Skeletal muscle tissue (tissue), 4 donors: ENCODE data around the gene DSCAM. TPM values are rescaled to one million over a fixed set of nuclear protein-coding genes. Genes with fewer than 3 reads are reported as not detected.

Experiments
- H3K27ac ChIP-seq: one replicate; pipeline ENCODE4 v1.7.0; 2013; ENCODE audit warnings: mild to moderate bottlenecking, low read depth, low read length, inconsistent platforms
- H3K27me3 ChIP-seq, 3 donors: one replicate each; pipeline ENCODE4 v1.7.0; 2013; ENCODE audit warnings: low read length in 3 of 3; ENCODE audit not compliant: control insufficient read depth in 3 of 3, insufficient read depth in 3 of 3
- H3K36me3 ChIP-seq, 3 donors: one replicate each; pipeline ENCODE4 v1.7.0; 2013; ENCODE audit warnings: low read length in 3 of 3; ENCODE audit not compliant: control insufficient read depth in 3 of 3, insufficient read depth in 3 of 3
- H3K4me1 ChIP-seq, 3 donors: one replicate each; pipeline ENCODE4 v1.7.0; 2013; ENCODE audit warnings: low read length in 3 of 3, mild to moderate bottlenecking in 3 of 3; ENCODE audit not compliant: control insufficient read depth in 3 of 3, insufficient read depth in 3 of 3
- H3K4me3 ChIP-seq, 3 donors: one replicate each; pipeline ENCODE4 v1.7.0; 2013; ENCODE audit warnings: low read length in 3 of 3
- H3K9ac ChIP-seq, 3 donors: one replicate each; pipeline ENCODE4 v1.7.0; 2013; ENCODE audit warnings: low read length in 3 of 3, mild to moderate bottlenecking in 3 of 3, moderate library complexity in 2 of 3, low read depth in 1 of 3
- H3K9me3 ChIP-seq, 3 donors: one replicate each; pipeline ENCODE4 v1.7.0; 2013; ENCODE audit warnings: low read length in 3 of 3; ENCODE audit not compliant: control insufficient read depth in 3 of 3
- total RNA-seq: library from RNA; depleted of rRNA; stranded (reverse); fragments of >200 nt; gene quantifications from one replicate; pipeline ENCODE4 v1.2.3, GENCODE V29; 2014
- donor health status: Osteomylitis.

Gene DSCAM
- total RNA-seq, 1 donor from 2014 or later: 0.52 TPM

- Histone ChIP-seq H3K36me3 (no peaks in the 10 kb centered on the region), H3K9ac (no peak overlapping the region), H3K9me3 (no peaks in the 10 kb centered on the region), H3K4me3 (no peak overlapping the region), H3K27me3 (no peaks in the 10 kb centered on the region), H3K27ac (no peak overlapping the region), H3K4me1 (no peaks in the 10 kb centered on the region)
Observed at GRCh38 chr21:40613546-40614030, 233.4 kb downstream of the DSCAM start.

- H3K27me3 ChIP-seq: no peaks in the 10 kb centered on the region
- H3K4me1 ChIP-seq: no peaks in the 10 kb centered on the region
Observed at GRCh38 chr21:40610345-40610744, 236.6 kb downstream of the DSCAM start.

GRCh38 chr21:40606341-40606740, 240.6 kb downstream of the DSCAM start:
- Histone ChIP-seq H3K9me3 (no peaks in the 10 kb centered on the region), H3K36me3 (no peaks in the 10 kb centered on the region), H3K4me1 (no peaks in the 10 kb centered on the region), H3K27ac (no peak overlapping the region), H3K4me3 (no peak overlapping the region), H3K9ac (no peak overlapping the region), H3K27me3 (no peaks in the 10 kb centered on the region)

More at GRCh38 chr21:40610345-40610744, 236.6 kb downstream of the DSCAM start:
- no peak overlapping the region for H3K27ac ChIP-seq
- no peak overlapping the region for H3K9ac ChIP-seq
- H3K9me3 ChIP-seq: no peaks in the 10 kb centered on the region
- no peak overlapping the region for H3K4me3 ChIP-seq
- H3K36me3 ChIP-seq: no peaks in the 10 kb centered on the region

GRCh38 chr21:40605094-40605493, 241.9 kb downstream of the DSCAM start:
- H3K27me3 ChIP-seq: no peaks in the 10 kb centered on the region
- H3K4me3 ChIP-seq: no peak overlapping the region
- no peaks in the 10 kb centered on the region for H3K9me3 ChIP-seq
- H3K36me3 ChIP-seq: no peaks in the 10 kb centered on the region
- no peak overlapping the region for H3K27ac ChIP-seq
- H3K4me1 ChIP-seq: no peaks in the 10 kb centered on the region
- no peak overlapping the region for H3K9ac ChIP-seq

- Histone ChIP-seq H3K9me3 (no peaks in the 10 kb centered on the region), H3K36me3 (no peaks in the 10 kb centered on the region), H3K4me1 (no peaks in the 10 kb centered on the region), H3K27ac (no peak overlapping the region), H3K9ac (no peak overlapping the region), H3K27me3 (no peaks in the 10 kb centered on the region), H3K4me3 (no peak overlapping the region)
Observed at GRCh38 chr21:40603774-40604173, 243.2 kb downstream of the DSCAM start.

GRCh38 chr21:40602080-40602479, 244.9 kb downstream of the DSCAM start:
- H3K4me1 ChIP-seq: no peaks in the 10 kb centered on the region
- no peak overlapping the region for H3K4me3 ChIP-seq
- H3K27me3 ChIP-seq: no peaks in the 10 kb centered on the region
- no peak overlapping the region for H3K27ac ChIP-seq
- H3K36me3 ChIP-seq: no peaks in the 10 kb centered on the region
- no peaks in the 10 kb centered on the region for H3K9me3 ChIP-seq
- H3K9ac ChIP-seq: no peak overlapping the region

- H3K36me3 ChIP-seq: no peaks in the 10 kb centered on the region
Observed at GRCh38 chr21:40595806-40596205, 251.2 kb downstream of the DSCAM start.

GRCh38 chr21:40587736-40588346, 259.1 kb downstream of the DSCAM start:
- no peaks in the 10 kb centered on the region for H3K9me3 ChIP-seq
- H3K27me3 ChIP-seq: no peaks in the 10 kb centered on the region
- no peaks in the 10 kb centered on the region for H3K36me3 ChIP-seq
- H3K27ac ChIP-seq: no peak overlapping the region
- H3K4me1 ChIP-seq: no peaks in the 10 kb centered on the region
- no peak overlapping the region for H3K9ac ChIP-seq
- H3K4me3 ChIP-seq: no peak overlapping the region

More at GRCh38 chr21:40595806-40596205, 251.2 kb downstream of the DSCAM start:
- no peaks in the 10 kb centered on the region for H3K27me3 ChIP-seq
- H3K9ac ChIP-seq: no peak overlapping the region
- no peak overlapping the region for H3K4me3 ChIP-seq
- no peaks in the 10 kb centered on the region for H3K9me3 ChIP-seq
- no peaks in the 10 kb centered on the region for H3K4me1 ChIP-seq
- no peak overlapping the region for H3K27ac ChIP-seq

GRCh38 chr21:40586575-40586974, 260.4 kb downstream of the DSCAM start:
- Histone ChIP-seq H3K36me3 (no peaks in the 10 kb centered on the region), H3K27me3 (no peaks in the 10 kb centered on the region), H3K9me3 (no peaks in the 10 kb centered on the region)

GRCh38 chr21:40577285-40578043, 269.5 kb downstream of the DSCAM start:
- H3K4me1 ChIP-seq: no peaks in the 10 kb centered on the region
- H3K27ac ChIP-seq: no peak overlapping the region
- no peak overlapping the region for H3K4me3 ChIP-seq
- H3K9ac ChIP-seq: no peak overlapping the region
- H3K9me3 ChIP-seq: peaks cover 0 to 2% (median 0%) of the 10 kb centered on the region in 3 donors
- no peaks in the 10 kb centered on the region for H3K36me3 ChIP-seq
- H3K27me3 ChIP-seq: no peaks in the 10 kb centered on the region

More at GRCh38 chr21:40586575-40586974, 260.4 kb downstream of the DSCAM start:
- no peak overlapping the region for H3K4me3 ChIP-seq
- no peak overlapping the region for H3K27ac ChIP-seq
- no peaks in the 10 kb centered on the region for H3K4me1 ChIP-seq
- H3K9ac ChIP-seq: no peak overlapping the region
